Skeletal muscle cell (primary cell): ENCODE results near the gene PAXX.

Source experiments
- DNase-seq: peaks from one replicate; pipeline ENCODE4 v3.0.0-alpha.2; 2010; ENCODE audit warnings: low read depth
- H3K4me3 ChIP-seq: 2 replicates; pipeline ENCODE4 v1.5.1; 2011; ENCODE audit warnings: low read depth, mild to moderate bottlenecking, control low read depth, low read length, moderate library complexity

The PAXX gene

DNA sequence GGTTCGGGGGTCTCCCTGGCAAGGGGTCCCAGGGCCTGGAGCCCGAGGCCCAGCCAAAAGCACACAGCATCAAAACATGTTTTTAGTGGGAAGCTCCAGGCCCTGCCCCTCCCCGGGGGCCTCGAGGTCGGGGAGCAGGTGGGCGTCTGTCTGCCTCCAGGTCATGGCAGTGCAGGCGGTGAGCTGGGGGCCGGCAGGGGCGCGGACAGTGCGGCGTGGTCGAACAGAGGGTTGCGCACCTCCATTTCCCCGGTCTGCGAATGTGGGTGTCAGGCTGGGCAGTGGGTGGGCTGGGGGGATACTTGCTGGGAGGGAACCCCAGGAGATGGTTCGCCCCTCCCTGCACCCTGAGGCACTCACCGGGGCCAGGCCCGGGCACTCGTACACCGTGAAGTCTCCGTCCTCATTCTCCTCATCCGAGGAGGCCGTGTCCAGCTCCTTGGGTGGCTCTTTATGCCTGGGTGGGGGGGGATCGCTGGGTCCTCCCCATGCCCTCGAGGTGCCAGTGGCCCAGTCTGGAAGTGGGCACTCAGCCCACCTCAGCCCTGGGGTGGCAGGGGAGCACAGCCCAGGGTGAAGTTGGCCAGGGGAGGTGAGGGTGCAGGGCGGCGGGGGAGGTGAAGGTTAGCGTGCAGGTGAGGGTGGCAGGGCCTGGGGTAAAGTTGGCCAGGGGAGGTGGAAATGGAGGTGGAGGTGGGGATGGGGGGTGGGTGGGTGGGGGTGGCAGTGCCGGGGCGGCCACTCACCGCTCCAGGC, 47.6 kb downstream of the PAXX start:
- no peak overlapping the region for H3K4me3 ChIP-seq
- no peak for DNase-seq

DNA sequence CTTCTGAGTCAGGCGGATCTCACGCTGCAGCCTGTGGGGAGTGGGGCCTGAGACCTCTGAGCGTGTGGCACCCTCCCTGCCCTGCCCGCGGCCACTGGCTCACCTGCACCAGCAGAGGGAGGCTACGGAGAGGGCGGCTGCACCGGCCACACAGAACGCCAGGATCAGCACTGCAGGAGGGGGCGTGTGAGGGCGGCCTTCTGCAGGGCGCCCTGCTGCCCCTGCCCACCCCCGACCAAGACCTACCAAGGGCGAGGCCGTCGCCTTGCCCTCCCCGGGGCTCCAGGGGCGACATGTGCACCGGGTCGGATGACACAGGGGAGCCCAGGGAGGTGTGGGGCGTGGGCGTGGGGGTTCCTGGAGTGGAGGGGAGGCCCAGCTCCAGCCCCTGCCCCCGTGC, 48.3 kb downstream of the PAXX start:
- H3K4me3 ChIP-seq: no peak overlapping the region
- DNase-seq: no peak

DNA sequence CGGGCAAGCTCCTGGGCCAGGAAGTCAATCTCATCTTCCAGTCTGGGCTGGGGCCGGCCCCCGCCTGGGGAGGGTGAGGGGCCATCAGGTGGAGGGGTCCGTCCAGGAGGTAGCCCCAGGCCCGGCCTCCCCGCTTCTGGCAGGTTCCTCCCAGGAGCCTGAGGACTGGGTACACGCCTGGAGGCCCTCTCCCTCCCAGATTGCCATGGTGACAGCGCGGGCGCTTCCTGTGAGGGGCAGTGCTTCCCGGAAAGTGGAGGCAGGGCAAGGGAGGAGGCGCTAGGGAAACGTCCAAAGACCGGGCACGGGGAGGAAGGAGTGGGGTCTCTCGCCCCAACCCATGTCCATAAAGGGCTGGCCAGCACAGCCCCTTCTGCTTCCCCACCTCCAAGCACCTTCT, 48.9 kb downstream of the PAXX start:
- DNase-seq: no peak
- no peak overlapping the region for H3K4me3 ChIP-seq

DNA sequence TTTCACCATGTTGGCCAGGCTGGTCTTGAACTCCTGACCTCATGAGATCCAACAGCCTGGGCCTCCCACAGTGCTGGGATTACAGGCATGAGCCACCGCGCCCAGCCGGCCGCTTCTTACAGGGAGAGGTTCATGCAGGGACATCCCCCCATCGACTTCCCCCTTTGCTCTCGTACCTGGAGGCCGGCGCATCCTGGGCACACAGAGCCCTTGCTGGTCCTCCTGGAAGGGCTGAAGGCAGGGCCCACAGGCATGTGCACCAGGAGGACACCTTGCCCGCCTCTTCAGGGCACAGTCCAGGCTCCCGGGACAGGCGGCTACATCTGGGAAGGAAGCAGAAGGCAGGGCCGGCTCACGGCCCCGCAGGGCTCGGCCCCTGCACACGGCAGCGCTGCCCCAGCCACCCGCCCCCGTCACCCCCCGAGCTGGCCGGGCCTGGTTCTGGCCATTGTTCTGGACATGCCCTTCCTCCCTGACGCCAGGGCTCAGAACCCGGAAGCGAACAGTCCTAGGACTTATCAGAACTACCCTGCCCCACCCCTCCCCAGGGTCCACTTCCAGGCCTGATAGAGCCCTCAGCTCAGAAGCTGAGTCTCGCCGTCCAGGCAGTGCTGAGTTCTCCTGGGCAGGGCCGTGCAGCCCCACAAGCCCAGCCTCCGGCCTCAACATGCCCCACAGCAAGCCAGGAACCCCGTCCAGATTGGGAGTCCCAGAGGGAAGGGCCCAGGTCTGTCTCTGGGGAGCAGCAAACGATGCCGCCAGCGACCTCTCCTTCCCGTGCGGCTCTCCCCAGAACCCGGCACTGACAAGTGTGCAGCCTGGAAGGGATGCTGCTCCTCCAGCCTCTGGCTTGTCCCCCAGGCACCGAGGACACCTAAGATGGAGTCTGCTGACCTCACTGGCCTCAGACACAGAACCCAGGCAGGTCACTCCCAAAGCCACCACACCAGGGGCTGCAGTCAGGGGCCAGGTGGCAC, 50.8 kb downstream of the PAXX start:
- no peak for DNase-seq
- H3K4me3 ChIP-seq: no peak overlapping the region
